HG03558 (cell line): ENCODE data around the gene ARL4A.

Experiments used
- ATAC-seq: cut with Tn5 transposase; IDR thresholded peaks from one replicate; pipeline ENCODE4 v1.9.1; 2021; ENCODE audit warnings: moderate number of reproducible peaks; ENCODE audit not compliant: unreplicated experiment; ENCODE audit errors: extremely low read depth

Gene ARL4A

GRCh38 chr7:12721286-12721830, 33.9 kb downstream of the ARL4A start:
- no peak for ATAC-seq

DNA sequence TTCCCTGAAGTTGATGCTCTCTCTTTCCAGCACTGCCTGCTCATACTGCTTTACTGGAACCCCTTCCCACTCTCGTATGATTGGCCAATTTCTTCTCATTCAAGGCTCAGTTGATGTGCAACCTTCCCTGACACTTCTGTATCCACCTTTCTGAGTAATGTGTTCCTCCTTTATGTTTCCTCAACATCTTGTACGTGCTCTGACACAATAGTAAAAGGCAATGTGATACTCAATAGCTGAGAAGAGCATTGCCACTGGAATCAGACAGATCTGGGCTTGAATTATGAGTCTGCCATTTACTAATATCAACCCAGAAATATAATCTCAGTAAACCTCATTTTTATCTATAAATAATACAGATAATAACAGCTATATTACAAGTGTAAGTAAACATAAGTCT, 34.7 kb downstream of the ARL4A start:
- ATAC-seq: no peak

- ATAC-seq: no peak
Observed at GRCh38 chr7:12722636-12723605, 35.5 kb downstream of the ARL4A start.

GRCh38 chr7:12725575-12726316, 38.3 kb downstream of the ARL4A start:
- no peak for ATAC-seq

DNA sequence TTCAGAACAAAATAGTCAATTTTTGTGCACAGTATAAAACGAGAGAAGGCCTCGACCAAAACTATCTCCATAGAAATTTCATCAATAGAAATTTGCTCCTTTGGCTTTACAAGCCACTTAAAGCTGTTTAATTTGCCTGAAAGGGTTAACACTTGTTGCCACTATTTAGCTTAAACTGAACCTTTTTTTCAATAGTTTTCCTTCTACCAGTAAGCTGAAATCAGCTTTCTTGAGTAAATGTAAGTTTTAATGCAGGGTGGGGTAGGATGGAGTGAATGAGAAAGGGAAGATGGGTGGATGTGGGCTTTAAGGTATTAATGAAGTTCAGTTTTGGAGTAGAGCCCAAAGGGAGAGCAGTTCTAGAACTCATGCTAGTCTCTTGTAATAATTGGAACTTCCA, 39.5 kb downstream of the ARL4A start:
- no peak for ATAC-seq

GRCh38 chr7:12727455-12728191, 40.2 kb downstream of the ARL4A start:
- ATAC-seq: no peak

DNA sequence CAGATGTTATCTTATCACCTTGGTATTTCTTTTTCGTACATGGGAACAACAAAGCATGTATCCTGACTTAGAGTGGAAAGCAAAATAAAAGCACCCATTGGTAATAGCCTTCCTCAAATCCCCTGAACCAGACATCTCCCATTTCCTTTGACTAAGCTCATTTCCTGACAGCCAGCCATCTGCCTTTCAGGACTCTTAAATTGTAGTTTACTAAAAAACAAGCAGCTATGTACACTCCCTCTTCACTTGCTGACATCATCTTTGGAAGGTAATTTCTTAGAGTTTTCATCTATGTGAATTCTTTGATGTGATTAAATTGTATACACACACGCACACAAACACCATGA, 40.7 kb downstream of the ARL4A start:
- ATAC-seq: no peak

- no peak for ATAC-seq
Observed at GRCh38 chr7:12729112-12729511, 41.7 kb downstream of the ARL4A start.

GRCh38 chr7:12730523-12730922, 43.1 kb downstream of the ARL4A start:
- no peak for ATAC-seq

GRCh38 chr7:12731214-12731656, 43.8 kb downstream of the ARL4A start:
- no peak for ATAC-seq

GRCh38 chr7:12731775-12732174, 44.3 kb downstream of the ARL4A start:
- no peak for ATAC-seq

DNA sequence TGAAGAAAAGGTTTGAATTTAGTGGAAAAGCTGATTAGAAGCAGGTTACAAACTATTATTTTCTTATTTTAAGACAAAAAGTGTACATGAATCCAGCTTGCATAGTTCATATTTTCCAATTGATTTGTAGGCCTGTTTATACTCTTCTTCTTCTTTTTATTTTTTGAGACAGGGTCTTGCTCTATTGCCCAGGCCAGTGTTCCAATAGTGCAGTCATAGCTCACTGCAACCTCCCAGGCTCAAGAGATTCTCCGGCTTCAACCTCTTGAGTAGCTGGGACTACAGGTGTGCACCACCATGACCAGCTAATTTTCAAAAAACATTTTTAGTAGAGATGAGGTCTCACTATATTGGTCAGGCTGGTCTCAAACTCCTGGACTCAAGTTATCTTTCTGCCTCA, 45.0 kb downstream of the ARL4A start:
- ATAC-seq: no peak

DNA sequence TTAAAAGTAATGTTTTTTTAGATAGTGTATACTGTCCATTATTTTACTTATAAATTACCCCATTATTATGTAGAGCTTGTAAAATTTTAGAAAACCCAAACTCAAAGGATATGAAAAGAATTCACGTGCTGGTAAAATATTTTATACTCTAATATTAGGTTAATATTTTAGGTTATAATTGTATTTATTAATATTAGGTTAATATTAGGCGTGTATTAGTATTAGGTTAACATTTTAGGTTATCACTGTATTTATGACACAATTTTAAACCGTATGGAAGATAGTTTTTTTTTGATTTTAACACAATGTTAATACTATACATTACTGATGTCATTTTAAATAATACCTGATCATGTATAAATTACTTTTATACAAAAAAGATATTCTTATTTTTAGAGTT, 48.5 kb downstream of the ARL4A start:
- ATAC-seq: no peak

DNA sequence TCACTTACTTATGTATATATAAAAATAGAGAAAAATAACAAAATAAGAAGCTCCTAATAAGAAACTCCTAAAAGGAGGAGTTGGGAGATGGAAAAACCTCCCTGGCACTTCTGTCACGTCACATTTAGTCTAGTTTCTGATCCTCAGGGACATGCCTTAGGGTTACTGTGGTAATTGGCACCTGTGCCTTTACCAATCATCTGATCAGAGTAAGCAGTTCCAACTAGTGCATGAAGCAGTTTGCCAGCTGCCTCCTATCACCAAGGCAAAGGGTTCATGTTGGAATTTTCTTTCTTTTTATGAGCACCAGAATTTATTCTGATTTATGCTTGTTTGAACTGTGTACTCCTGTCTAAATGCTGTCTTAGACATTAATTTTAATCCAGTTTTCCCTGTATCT, 49.9 kb downstream of the ARL4A start:
- ATAC-seq: no peak

- no peak for ATAC-seq
Observed at GRCh38 chr7:12737836-12738235, 50.4 kb downstream of the ARL4A start.

DNA sequence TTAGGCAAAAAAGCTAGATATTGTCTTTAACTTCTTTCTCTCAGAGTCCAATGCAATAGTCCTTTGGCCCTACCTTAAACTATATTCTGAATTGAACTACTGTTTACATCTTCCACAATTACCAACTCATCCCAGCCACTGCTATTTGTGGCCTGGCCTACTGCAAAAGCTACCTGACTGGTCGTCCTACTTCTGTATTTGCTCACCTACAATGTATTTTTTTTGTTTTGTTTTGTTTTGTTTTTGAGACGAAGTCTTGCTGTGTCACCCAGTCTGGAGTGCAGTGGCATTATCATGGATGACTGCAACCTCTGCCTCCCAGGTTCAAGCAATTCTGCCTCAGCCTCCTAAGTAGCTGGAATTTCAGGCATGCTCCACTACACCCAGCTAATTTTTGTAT, 51.2 kb downstream of the ARL4A start:
- no peak for ATAC-seq
